A549 (cell line): ENCODE data around the gene CACNA1H.

Experiments used
- EHF ChIP-seq: fragments of 250-450 bp; sonication (Bioruptor Pico); IDR thresholded peaks from 2 replicates; pipeline ENCODE4 v1.5.0; 2020; ENCODE audit warnings: mild to moderate bottlenecking
- EHMT2 ChIP-seq: fragments of 200-600 bp; sonication (generic); IDR thresholded peaks from 2 replicates; pipeline ENCODE4 v1.6.1; 2016; ENCODE audit warnings: antibody characterized with exemption, low read depth, mild to moderate bottlenecking, moderate library complexity
- KDM1A ChIP-seq: fragments of 200-600 bp; sonication (generic); IDR thresholded peaks from 2 replicates; pipeline ENCODE4 v1.6.1; 2016; ENCODE audit warnings: low read depth, mild to moderate bottlenecking
- MAZ ChIP-seq: fragments of 150-350 bp; IDR thresholded peaks from 2 replicates; pipeline ENCODE4 v1.6.1; 2014; ENCODE audit warnings: antibody characterized with exemption, low read depth, low read length, borderline replicate concordance
- POLR2A ChIP-seq: IDR thresholded peaks from 2 replicates; pipeline ENCODE4 v1.6.1; 2012; ENCODE audit warnings: mild to moderate bottlenecking, low read length
- TF ChIP-seq, protein P1 (sequence below): fragments of 450-650 bp; IDR thresholded peaks from 2 replicates; pipeline ENCODE4 v1.6.1; 2014; ENCODE audit warnings: antibody characterized with exemption
- TF ChIP-seq, protein P2 (sequence below): fragments of >200 bp; sonication (Bioruptor Twin); formaldehyde crosslinking; IDR thresholded peaks from 3 replicates; pipeline ENCODE4 v1.5.1; 2016
- TF ChIP-seq, protein P3 (sequence below): fragments of 200-600 bp; sonication (generic); IDR thresholded peaks from 2 replicates; pipeline ENCODE4 v1.6.1; 2016; ENCODE audit warnings: antibody characterized with exemption, mild to moderate bottlenecking, moderate library complexity

DNA sequence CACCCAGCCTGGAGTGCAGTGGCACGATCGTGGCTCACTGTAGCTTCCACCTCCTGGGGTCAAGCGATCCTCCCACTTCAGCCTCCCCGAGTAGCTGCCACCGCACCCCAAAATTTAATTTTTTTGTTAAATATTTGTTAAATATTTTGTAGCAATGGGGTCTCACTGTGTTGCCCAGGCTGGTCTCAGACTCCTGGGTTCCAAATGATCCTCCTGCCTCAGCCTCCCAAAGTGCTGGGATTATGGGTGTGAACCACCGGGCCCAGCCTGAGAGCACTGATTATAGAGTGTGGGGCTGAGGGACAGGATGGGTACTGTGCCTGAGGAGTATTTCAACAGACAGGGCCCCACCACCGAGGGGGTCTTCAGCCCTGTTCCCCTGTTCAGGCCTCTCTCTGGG, 36.5 kb downstream of the CACNA1H start:
- TF ChIP-seq EHF (no peak), MAZ (no peak), EHMT2 (no peak), POLR2A (no peak), KDM1A (no peak)
- TF ChIP-seq, protein P1, sequence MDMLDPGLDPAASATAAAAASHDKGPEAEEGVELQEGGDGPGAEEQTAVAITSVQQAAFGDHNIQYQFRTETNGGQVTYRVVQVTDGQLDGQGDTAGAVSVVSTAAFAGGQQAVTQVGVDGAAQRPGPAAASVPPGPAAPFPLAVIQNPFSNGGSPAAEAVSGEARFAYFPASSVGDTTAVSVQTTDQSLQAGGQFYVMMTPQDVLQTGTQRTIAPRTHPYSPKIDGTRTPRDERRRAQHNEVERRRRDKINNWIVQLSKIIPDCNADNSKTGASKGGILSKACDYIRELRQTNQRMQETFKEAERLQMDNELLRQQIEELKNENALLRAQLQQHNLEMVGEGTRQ: no peak
- TF ChIP-seq, protein P2, sequence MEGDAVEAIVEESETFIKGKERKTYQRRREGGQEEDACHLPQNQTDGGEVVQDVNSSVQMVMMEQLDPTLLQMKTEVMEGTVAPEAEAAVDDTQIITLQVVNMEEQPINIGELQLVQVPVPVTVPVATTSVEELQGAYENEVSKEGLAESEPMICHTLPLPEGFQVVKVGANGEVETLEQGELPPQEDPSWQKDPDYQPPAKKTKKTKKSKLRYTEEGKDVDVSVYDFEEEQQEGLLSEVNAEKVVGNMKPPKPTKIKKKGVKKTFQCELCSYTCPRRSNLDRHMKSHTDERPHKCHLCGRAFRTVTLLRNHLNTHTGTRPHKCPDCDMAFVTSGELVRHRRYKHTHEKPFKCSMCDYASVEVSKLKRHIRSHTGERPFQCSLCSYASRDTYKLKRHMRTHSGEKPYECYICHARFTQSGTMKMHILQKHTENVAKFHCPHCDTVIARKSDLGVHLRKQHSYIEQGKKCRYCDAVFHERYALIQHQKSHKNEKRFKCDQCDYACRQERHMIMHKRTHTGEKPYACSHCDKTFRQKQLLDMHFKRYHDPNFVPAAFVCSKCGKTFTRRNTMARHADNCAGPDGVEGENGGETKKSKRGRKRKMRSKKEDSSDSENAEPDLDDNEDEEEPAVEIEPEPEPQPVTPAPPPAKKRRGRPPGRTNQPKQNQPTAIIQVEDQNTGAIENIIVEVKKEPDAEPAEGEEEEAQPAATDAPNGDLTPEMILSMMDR: no peak
- TF ChIP-seq, protein P3, sequence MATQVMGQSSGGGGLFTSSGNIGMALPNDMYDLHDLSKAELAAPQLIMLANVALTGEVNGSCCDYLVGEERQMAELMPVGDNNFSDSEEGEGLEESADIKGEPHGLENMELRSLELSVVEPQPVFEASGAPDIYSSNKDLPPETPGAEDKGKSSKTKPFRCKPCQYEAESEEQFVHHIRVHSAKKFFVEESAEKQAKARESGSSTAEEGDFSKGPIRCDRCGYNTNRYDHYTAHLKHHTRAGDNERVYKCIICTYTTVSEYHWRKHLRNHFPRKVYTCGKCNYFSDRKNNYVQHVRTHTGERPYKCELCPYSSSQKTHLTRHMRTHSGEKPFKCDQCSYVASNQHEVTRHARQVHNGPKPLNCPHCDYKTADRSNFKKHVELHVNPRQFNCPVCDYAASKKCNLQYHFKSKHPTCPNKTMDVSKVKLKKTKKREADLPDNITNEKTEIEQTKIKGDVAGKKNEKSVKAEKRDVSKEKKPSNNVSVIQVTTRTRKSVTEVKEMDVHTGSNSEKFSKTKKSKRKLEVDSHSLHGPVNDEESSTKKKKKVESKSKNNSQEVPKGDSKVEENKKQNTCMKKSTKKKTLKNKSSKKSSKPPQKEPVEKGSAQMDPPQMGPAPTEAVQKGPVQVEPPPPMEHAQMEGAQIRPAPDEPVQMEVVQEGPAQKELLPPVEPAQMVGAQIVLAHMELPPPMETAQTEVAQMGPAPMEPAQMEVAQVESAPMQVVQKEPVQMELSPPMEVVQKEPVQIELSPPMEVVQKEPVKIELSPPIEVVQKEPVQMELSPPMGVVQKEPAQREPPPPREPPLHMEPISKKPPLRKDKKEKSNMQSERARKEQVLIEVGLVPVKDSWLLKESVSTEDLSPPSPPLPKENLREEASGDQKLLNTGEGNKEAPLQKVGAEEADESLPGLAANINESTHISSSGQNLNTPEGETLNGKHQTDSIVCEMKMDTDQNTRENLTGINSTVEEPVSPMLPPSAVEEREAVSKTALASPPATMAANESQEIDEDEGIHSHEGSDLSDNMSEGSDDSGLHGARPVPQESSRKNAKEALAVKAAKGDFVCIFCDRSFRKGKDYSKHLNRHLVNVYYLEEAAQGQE: no peak
